GM19240 (cell line): ENCODE measurements around the gene MR1.

ENCODE experiments used
- DNase-seq: peaks from one replicate; pipeline ENCODE4 v3.0.0; 2011; ENCODE audit warnings: low spot score; ENCODE audit not compliant: insufficient read length

MR1 gene

DNA sequence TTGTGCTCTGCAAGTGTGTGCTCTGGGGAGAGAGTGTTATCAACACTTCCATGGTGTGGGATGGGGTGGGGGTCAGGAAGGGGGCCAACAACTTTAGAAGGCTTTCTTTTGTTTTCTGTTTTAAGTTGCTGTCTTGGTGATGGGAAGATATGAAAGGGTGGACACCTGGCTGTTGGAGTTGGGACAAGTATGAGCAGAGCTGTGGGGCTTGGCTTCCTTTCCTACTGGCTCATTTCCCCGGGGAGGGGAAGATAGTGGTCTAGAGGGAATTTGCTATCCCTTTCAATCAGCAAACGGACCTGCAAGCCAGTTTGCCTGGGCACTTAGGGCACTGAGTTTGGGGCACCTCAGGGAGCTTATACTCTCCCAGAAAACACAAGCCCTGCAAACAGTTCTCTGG lies 73.9 kb downstream of the MR1 start:
- no peak for DNase-seq

DNA sequence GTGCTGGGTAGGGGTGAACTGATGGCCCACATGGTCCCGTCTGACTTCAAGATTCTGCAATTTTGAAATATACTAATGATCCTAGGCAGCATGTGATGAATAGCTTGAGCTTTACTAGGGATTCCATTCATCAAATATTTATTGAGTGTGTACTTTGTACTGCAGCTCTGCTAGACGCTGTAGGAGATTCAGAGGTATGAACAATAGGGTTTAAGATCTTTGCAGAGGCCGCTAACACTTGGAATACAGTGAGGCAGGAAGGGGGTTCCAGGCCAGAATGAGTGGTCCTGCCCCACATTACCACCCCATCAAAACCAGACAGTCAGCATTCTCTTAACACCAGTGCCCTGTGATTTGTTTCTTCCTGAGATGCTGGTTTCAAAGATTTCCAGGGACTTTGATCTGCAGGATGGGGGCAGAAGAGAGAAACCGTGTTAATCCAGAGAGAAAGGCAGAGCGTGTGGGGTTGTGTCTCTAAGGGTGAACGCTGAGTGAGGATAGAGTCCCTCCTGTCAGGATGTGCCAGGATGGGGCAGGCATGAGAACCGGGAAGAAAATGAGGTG lies 74.6 kb downstream of the MR1 start:
- no peak for DNase-seq

DNA sequence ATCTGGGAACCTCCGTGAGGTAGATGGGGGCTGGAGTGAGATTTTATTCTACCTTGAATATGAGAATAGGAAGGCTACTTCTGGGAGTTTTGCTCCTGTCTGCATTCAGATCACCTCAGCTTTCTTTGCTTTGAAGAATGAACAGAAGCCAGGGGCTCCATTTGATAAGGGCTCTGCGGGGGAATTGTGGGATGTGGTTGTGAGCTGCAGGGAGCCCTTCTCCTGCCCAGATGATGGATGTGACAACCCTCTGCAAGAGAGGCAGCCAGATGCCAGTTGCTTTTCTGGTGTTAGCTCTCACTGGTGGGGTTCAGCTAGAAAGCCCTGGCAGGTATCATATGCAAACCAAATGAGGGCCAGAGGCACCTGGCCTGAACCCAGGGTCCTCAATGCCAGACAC lies 76.2 kb downstream of the MR1 start:
- DNase-seq = no peak
